HepG2 (cell line): ENCODE results near the gene POLR2J.
"Not testable (repeated sequence)": the region's sequence is repeated elsewhere in the genome, so short reads cannot be mapped to it uniquely, and the experiment has no call there.

Experiments used
- CBFB ChIP-seq: sonication (generic); formaldehyde crosslinking; IDR thresholded peaks from 2 replicates; pipeline ENCODE4 v1.4.0; 2020; ENCODE audit warnings: missing genetic modification reagents
- FOXP1 ChIP-seq, 2 experiments: fragments of 450-650 bp in 1 of 2; IDR thresholded peaks; 2 replicates each; pipeline ENCODE4 v1.6.1; 2017 to 2018; ENCODE audit warnings: antibody characterized with exemption in 1 of 2
- KDM2A ChIP-seq: sonication (generic); formaldehyde crosslinking; IDR thresholded peaks from 2 replicates; pipeline ENCODE4 v1.4.0; 2020; ENCODE audit warnings: low read depth, missing genetic modification reagents, borderline replicate concordance
- POLR2A ChIP-seq, 2 experiments: IDR thresholded peaks; 2 replicates each; pipeline ENCODE4 v1.6.1; 2011; ENCODE audit warnings: low read depth in 2 of 2, low read length in 2 of 2, mild to moderate bottlenecking in 1 of 2, moderate library complexity in 1 of 2; ENCODE audit not compliant: insufficient read depth in 1 of 2
- RFXANK ChIP-seq: IDR thresholded peaks from 2 replicates; pipeline ENCODE4 v1.6.1; 2016
- SNRNP70 ChIP-seq: fragments of 200-400 bp; formaldehyde crosslinking; IDR thresholded peaks from 2 replicates; pipeline ENCODE4 v1.6.1; 2017; ENCODE audit warnings: mild to moderate bottlenecking, low read depth, low read length, moderate library complexity
- U2AF1 ChIP-seq: fragments of 200-400 bp; formaldehyde crosslinking; optimal IDR thresholded peaks from 2 replicates; pipeline ENCODE3; 2017; ENCODE audit warnings: mild to moderate bottlenecking, low read depth, low read length
- XRCC5 ChIP-seq: fragments of 200-400 bp; formaldehyde crosslinking; optimal IDR thresholded peaks from 2 replicates; pipeline ENCODE3; 2017; ENCODE audit warnings: mild to moderate bottlenecking, low read length
- ZMYM3 ChIP-seq: sonication (generic); formaldehyde crosslinking; IDR thresholded peaks from 2 replicates; pipeline ENCODE4 v1.5.1; 2020; ENCODE audit warnings: mild to moderate bottlenecking, missing genetic modification reagents
- ZNF160 ChIP-seq: sonication (generic); formaldehyde crosslinking; IDR thresholded peaks from 2 replicates; pipeline ENCODE4 v1.8.0; 2022; ENCODE audit warnings: mild to moderate bottlenecking, inconsistent platforms, missing genetic modification reagents
- ZSCAN29 ChIP-seq: sonication (generic); formaldehyde crosslinking; conservative IDR thresholded peaks from 2 replicates; pipeline ENCODE4 v1.4.0; 2020; ENCODE audit warnings: mild to moderate bottlenecking, missing genetic modification reagents
- TF ChIP-seq, protein P1 (sequence below): sonication (generic); formaldehyde crosslinking; IDR thresholded peaks from 2 replicates; pipeline ENCODE4 v1.5.1; 2020; ENCODE audit warnings: mild to moderate bottlenecking, missing genetic modification reagents, borderline replicate concordance

DNA sequence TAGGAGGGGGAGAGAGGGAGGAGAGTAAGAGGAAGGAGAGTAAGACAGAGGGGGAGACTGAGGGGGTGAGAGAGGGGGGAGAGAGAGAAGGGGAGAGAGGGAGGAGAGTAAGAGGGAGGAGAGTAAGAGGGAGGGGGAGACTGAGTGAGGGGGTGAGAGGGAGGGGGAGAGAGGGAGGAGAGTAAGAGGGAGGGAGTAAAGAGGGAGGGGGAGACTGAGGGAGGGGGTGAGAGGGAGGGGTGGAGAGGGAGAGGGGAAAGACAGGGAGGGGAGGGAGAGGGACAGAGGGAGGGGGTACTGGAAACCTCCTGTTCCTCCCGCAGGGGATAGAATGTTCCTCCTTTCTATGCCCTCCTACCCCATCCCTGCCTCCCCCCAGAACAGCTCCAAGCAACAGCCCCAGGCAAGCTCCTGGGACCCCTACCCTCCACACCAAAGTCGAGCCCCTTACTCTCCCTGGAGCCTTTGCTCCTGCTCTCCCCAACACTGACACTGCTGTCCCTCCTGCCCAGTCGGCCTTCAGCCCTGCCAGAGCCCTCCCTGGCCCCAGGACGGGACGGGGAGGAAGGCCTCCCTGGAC is 34.0 kb upstream of the POLR2J start:
- TF ChIP-seq KDM2A (CRISPR knock-in tag); RFXANK (CRISPR knock-in tag); ZNF160 (CRISPR knock-in tag); POLR2A (IDR thresholded peaks at IDR 0.05; ENCODE audit: insufficient read depth in 1 of 2, low read depth in 2 of 2, low read length in 2 of 2); ZMYM3 (CRISPR knock-in tag); CBFB (CRISPR knock-in tag); U2AF1; SNRNP70; XRCC5; FOXP1 (IDR thresholded peaks at IDR 0.05); FOXP1 (CRISPR knock-in tag; IDR thresholded peaks at IDR 0.05); ZSCAN29 (CRISPR knock-in tag): not testable (repeated sequence)
- TF ChIP-seq, protein P1, sequence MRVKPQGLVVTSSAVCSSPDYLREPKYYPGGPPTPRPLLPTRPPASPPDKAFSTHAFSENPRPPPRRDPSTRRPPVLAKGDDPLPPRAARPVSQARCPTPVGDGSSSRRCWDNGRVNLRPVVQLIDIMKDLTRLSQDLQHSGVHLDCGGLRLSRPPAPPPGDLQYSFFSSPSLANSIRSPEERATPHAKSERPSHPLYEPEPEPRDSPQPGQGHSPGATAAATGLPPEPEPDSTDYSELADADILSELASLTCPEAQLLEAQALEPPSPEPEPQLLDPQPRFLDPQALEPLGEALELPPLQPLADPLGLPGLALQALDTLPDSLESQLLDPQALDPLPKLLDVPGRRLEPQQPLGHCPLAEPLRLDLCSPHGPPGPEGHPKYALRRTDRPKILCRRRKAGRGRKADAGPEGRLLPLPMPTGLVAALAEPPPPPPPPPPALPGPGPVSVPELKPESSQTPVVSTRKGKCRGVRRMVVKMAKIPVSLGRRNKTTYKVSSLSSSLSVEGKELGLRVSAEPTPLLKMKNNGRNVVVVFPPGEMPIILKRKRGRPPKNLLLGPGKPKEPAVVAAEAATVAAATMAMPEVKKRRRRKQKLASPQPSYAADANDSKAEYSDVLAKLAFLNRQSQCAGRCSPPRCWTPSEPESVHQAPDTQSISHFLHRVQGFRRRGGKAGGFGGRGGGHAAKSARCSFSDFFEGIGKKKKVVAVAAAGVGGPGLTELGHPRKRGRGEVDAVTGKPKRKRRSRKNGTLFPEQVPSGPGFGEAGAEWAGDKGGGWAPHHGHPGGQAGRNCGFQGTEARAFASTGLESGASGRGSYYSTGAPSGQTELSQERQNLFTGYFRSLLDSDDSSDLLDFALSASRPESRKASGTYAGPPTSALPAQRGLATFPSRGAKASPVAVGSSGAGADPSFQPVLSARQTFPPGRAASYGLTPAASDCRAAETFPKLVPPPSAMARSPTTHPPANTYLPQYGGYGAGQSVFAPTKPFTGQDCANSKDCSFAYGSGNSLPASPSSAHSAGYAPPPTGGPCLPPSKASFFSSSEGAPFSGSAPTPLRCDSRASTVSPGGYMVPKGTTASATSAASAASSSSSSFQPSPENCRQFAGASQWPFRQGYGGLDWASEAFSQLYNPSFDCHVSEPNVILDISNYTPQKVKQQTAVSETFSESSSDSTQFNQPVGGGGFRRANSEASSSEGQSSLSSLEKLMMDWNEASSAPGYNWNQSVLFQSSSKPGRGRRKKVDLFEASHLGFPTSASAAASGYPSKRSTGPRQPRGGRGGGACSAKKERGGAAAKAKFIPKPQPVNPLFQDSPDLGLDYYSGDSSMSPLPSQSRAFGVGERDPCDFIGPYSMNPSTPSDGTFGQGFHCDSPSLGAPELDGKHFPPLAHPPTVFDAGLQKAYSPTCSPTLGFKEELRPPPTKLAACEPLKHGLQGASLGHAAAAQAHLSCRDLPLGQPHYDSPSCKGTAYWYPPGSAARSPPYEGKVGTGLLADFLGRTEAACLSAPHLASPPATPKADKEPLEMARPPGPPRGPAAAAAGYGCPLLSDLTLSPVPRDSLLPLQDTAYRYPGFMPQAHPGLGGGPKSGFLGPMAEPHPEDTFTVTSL (CRISPR knock-in tag), result not testable (repeated sequence)
